ENCODE measurements around the gene PRKAR1B. TPM values are rescaled to one million over a fixed set of nuclear protein-coding genes. Genes with fewer than 3 reads are reported as not detected.

The PRKAR1B gene
- total and polyA plus RNA-seq, 8 donors, result 4.5 to 45.8 (median 11.1) TPM

DNA sequence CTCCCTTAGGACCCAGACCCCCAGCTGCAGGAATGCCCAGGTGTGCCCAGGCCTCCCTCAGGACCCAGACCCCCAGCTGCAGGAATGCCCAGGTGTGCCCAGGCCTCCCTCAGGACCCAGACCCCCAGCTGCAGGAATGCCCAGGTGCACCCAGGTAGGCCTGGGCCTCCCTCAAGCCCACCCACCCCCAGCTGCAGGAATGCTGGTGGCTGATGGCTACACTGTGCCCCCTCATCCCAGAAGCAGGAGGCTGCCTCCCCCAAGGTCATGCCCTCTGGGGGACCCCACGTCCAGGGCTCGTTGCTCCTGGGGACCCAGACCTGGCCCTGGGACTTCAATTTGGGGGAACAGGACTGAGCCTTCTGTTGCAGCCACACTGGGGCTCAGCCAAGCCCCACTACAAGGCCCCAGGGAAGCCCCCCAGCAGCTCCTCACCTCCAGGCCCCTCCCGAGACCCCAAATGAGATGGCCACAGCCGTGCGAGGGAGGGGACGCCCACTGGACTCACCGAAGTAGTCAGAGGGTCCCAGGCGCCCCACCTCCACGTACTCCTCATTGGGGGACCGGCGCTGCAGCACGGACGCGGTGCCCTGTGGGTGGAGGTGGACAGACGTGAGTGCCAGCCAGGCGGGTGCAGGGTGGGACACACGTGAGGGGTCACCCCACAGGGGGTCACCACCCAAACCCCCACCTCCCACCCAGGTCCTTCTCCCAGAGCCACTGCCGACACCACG lies 176.0 kb downstream of the PRKAR1B start:
- H3K4me3 ChIP-seq, result no peak overlapping the region
- H3K4me1 ChIP-seq, result peaks cover 0 to 13% (median 3%) of the 10 kb centered on the region in 4 donors
- H3K27ac ChIP-seq, result no peak overlapping the region
- WGBS, 5 donors, result 94 to 100% (median 95%) methylated on average over 1 to 19 of the region's 19 CpGs
- TF ChIP-seq EP300 (IDR thresholded peaks at IDR 0.05), result no peak
- no peak for TF ChIP-seq POLR2A (IDR thresholded peaks at IDR 0.05)
- TF ChIP-seq, protein P1, sequence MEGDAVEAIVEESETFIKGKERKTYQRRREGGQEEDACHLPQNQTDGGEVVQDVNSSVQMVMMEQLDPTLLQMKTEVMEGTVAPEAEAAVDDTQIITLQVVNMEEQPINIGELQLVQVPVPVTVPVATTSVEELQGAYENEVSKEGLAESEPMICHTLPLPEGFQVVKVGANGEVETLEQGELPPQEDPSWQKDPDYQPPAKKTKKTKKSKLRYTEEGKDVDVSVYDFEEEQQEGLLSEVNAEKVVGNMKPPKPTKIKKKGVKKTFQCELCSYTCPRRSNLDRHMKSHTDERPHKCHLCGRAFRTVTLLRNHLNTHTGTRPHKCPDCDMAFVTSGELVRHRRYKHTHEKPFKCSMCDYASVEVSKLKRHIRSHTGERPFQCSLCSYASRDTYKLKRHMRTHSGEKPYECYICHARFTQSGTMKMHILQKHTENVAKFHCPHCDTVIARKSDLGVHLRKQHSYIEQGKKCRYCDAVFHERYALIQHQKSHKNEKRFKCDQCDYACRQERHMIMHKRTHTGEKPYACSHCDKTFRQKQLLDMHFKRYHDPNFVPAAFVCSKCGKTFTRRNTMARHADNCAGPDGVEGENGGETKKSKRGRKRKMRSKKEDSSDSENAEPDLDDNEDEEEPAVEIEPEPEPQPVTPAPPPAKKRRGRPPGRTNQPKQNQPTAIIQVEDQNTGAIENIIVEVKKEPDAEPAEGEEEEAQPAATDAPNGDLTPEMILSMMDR (IDR thresholded peaks at IDR 0.05), result no peak
- TF ChIP-seq POLR2AphosphoS5 (IDR thresholded peaks at IDR 0.05), result no peak
- peaks cover 0 to 10% (median 4%) of the 10 kb centered on the region in 3 donors for H3K27me3 ChIP-seq
- intact Hi-C loops (cut with DNase I; ENCODE audit: low total_unique reads), result no loop called here
- H3K36me3 ChIP-seq, result peaks cover 0 to 21% (median 7%) of the 10 kb centered on the region in 4 donors
- DNase-seq, result no peak
- no peaks in the 10 kb centered on the region for H3K9me3 ChIP-seq

DNA sequence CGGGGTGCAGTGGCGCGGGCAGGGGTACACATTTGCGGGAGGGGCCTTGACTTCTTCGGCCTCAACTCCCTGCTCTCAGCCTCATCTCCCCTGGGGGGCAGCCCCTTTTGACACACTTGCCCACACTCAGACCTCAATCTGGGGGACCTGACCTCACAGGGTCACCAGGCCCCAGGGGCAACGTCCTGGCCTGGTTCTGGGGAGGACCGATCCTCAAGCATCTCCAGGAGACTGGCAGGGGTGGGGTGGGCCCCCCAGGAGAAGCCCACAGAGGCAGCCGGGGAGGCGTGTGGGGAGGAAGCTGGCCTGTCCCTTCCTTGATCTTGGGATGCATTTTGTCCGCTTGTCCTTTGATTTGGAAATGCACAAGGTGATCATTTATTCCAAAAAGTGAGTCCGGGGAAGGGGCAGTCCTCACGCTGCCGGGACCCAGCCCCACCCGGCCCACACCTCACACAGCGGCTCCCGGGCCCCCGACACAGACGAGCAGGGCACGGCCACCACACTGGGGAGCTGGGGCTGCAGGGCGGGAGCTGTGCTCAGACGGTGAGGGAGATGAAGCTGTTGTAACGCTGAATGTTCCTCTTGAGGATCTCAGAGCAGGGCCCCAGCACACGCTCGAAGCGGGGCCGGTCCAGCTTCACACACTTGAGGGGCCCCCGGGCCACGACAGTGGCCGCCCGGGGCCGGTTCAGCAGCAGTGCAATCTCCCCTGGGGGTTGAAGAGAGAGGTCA lies 177.0 kb downstream of the PRKAR1B start:
- DNase-seq, result no peak
- TF ChIP-seq EP300 (IDR thresholded peaks at IDR 0.05) (no peak), POLR2AphosphoS5 (IDR thresholded peaks at IDR 0.05) (no peak), POLR2A (IDR thresholded peaks at IDR 0.05) (no peak)
- TF ChIP-seq, protein P1 (IDR thresholded peaks at IDR 0.05), result no peak
- no peaks in the 10 kb centered on the region for H3K9me3 ChIP-seq
- H3K4me3 ChIP-seq, result no peak overlapping the region
- peaks cover 0 to 10% (median 4%) of the 10 kb centered on the region in 3 donors for H3K27me3 ChIP-seq
- no peak overlapping the region for H3K27ac ChIP-seq
- peaks cover 0 to 21% (median 7%) of the 10 kb centered on the region in 4 donors for H3K36me3 ChIP-seq
- intact Hi-C loops (cut with DNase I; ENCODE audit: low total_unique reads), result no loop called here
- H3K4me1 ChIP-seq, result peaks cover 0 to 13% (median 3%) of the 10 kb centered on the region in 4 donors
- whole genome bisulfite sequencing, 5 donors, result 92 to 95% (median 94%) methylated on average over 20 to 31 of the region's 31 CpGs

DNA sequence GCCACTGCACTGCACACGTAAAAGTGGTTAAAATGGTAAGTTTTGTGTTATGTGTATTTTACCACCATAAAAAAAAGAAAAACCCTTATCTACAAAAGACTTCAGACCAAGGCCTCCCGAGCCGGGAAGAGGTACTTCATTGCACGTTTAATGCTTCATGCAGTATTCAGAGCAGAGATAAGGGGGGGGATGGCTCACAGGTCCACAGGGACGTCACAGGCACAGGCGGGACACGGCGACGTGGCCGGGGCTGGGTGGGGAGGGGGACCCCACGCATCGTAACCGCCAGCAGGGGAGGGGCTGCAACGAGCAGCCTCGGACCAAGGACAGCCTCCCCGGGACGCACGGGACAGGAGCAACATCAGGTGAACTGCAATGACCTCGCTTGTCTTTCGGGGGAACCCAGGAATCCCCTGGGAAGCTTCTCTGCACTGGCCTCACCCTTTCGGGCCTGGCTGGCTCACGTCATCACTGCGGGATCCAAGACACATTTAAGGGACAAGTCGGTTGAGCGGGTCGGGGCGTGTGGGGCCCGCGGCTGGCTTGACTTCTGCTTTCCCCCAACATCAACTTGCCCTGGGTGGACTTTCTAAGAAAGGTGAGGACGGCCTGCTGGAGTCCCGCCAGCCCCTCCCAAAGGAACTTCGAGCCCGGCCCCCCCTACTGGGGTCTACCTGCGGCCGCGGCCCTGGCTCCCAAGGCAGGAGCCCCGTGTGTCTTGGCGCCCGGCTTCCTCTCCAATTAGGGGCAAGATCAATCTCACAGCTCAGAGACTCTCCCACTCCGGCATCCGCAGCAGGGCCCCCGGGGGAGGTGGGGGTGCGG lies 177.8 kb downstream of the PRKAR1B start:
- H3K9me3 ChIP-seq, result no peaks in the 10 kb centered on the region
- peaks cover 0 to 10% (median 4%) of the 10 kb centered on the region in 3 donors for H3K27me3 ChIP-seq
- WGBS, 5 donors, result 81 to 90% (median 89%) methylated on average over 16 to 43 of the region's 43 CpGs
- H3K27ac ChIP-seq, result no peak overlapping the region
- H3K4me3 ChIP-seq, result no peak overlapping the region
- H3K4me1 ChIP-seq, result peaks cover 0 to 13% (median 3%) of the 10 kb centered on the region in 4 donors
- TF ChIP-seq, protein P1 (IDR thresholded peaks at IDR 0.05), result no peak
- TF ChIP-seq POLR2A (IDR thresholded peaks at IDR 0.05) (no peak), POLR2AphosphoS5 (IDR thresholded peaks at IDR 0.05) (no peak), EP300 (IDR thresholded peaks at IDR 0.05) (no peak)
- intact Hi-C loops (cut with DNase I; ENCODE audit: low total_unique reads), result no loop called here
- H3K36me3 ChIP-seq, result peaks cover 0 to 21% (median 7%) of the 10 kb centered on the region in 4 donors
- DNase-seq, result no peak

DNA sequence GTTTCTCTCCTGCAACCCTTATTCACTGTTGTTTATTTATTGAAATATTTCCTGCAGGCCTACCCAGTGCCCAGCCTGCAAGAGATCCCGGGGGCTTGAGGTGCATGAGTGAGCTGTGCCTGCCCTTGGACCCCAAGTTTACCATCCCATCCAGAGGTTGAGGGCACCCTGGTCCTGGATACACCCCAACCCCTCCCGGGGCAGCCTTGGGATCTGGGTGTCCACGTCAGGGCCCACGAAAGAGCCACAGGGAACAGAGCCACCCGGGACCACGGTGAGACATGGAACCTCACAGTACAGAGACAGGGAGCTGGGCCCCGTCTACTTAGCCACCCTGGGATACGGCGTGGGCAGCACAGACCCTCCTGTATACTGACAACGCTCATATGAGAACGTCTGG lies 178.7 kb downstream of the PRKAR1B start:
- WGBS, 5 donors, result 83 to 96% (median 94%) methylated on average over 10 to 11 of the region's 11 CpGs
- peaks cover 0 to 21% (median 7%) of the 10 kb centered on the region in 4 donors for H3K36me3 ChIP-seq
- intact Hi-C loops (cut with DNase I; ENCODE audit: low total_unique reads), result no loop called here
- H3K4me3 ChIP-seq, result no peak overlapping the region
- peaks cover 0 to 9% (median under 1%) of the 10 kb centered on the region in 4 donors for H3K4me1 ChIP-seq
- H3K27me3 ChIP-seq, result peaks cover 0 to 10% (median 4%) of the 10 kb centered on the region in 3 donors
- no peak overlapping the region for H3K27ac ChIP-seq
- no peak for DNase-seq
- TF ChIP-seq EP300 (IDR thresholded peaks at IDR 0.05), result no peak
- H3K9me3 ChIP-seq, result no peaks in the 10 kb centered on the region

All from stomach (tissue), 9 donors.